ENCODE measurements around the gene CAPN14.
"Not testable (repeated sequence)": the region's sequence is repeated elsewhere in the genome, so short reads cannot be mapped to it uniquely, and the experiment has no call there.

Gene CAPN14

DNA sequence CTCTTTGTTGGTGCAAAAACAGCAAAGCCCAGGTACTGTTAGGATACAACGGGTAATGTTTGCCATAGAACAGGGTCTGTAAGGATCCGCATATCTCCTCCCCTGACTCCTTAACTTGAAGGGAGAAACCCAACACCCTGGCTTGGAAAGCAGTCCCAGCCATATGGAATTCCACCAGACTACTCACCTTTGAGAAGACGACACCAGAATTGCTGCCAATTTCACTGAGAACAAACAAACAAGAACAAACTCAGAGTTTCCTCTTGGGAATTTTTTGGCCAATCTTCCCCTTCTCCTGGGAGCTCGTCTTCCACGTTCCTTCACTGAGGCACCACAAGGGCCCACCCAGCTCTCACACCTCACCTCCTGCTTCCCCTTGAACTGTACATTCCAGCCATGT, 29.2 kb downstream of the CAPN14 start:
- Mint-ChIP-seq H3K4me1 (ENCODE audit: low read depth) (no peaks in the 10 kb centered on the region), H3K36me3 (ENCODE audit: low read depth) (no peaks in the 10 kb centered on the region), H3K4me3 (no peak overlapping the region), H3K27me3 (ENCODE audit: low read depth) (peaks cover 6% of the 10 kb centered on the region), H3K9me3 (no peaks in the 10 kb centered on the region), H3K27ac (no peak overlapping the region)
- DNase-seq (ENCODE audit: low spot score), result no peak

DNA sequence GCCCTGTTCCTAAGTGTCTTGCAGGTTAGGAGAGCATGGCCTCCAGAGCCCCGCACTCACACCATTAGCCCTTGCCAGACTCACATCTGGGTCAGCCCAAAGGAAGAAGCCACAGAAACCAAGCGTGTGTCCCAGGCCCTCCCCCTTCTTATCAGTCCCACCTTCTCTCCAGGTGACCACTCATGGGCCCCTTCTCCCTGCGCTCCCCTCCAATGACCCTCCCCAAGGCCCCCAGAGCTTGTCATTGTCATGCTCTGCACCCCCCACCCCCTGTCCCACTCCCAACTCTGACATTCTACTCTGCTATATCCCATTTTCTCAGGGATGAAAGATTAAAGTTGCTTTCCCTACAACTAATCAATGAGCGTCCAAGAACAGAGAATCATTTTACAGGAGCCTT, 30.1 kb downstream of the CAPN14 start:
- Mint-ChIP-seq H3K4me1 (ENCODE audit: low read depth) (no peaks in the 10 kb centered on the region), H3K36me3 (ENCODE audit: low read depth) (no peaks in the 10 kb centered on the region), H3K9me3 (no peaks in the 10 kb centered on the region), H3K27ac (no peak overlapping the region), H3K27me3 (ENCODE audit: low read depth) (peaks cover 6% of the 10 kb centered on the region), H3K4me3 (no peak overlapping the region)
- DNase-seq (ENCODE audit: low spot score), result no peak

DNA sequence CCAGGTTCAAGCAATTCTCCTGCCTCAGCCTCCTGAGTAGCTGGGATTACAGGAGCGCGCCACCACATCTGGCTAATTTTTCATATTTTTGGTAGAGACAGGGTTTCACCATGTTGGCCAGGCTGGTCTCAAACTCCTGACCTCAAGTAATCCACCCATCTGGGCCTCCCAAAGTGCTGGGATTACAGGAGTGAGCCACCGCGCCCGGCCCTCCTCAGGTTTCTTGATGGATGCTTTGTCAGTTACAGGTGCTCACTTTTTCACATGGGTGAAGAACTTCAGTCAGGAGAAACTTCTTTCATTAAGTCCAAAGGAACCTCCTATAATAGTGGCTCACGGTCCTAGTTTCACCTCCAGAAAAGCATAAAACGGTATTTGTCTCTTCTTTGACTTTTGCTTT, 33.3 kb downstream of the CAPN14 start:
- H3K4me3 Mint-ChIP-seq; DNase-seq (ENCODE audit: low spot score); H3K27ac Mint-ChIP-seq; H3K27me3 Mint-ChIP-seq (ENCODE audit: low read depth); H3K4me1 Mint-ChIP-seq (ENCODE audit: low read depth); H3K36me3 Mint-ChIP-seq (ENCODE audit: low read depth); H3K9me3 Mint-ChIP-seq: not testable (repeated sequence)

DNA sequence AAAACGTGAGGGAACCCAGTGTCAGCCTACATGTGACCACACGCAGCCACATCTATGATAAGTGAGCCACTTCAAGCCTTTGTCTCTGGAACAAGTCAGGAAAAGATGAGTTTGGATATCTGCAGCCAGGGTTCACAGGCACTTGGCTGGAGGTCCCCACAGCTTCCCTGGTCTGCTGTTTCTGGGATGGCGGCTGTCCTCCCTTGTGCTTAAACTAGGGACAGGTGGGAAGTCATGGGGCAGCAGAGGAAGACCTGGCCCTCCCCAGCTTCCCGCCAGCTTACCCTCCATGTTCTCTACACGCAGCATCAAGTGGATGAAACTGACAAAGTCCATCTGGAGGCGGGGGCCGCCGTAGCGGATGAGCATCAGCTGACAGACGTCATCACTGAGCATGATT, 40.6 kb downstream of the CAPN14 start:
- Mint-ChIP-seq H3K36me3 (ENCODE audit: low read depth) (no peaks in the 10 kb centered on the region), H3K9me3 (no peaks in the 10 kb centered on the region), H3K27ac (no peak overlapping the region), H3K4me3 (no peak overlapping the region), H3K4me1 (ENCODE audit: low read depth) (no peaks in the 10 kb centered on the region), H3K27me3 (ENCODE audit: low read depth) (peaks cover 6% of the 10 kb centered on the region)
- no peak for DNase-seq (ENCODE audit: low spot score)

DNA sequence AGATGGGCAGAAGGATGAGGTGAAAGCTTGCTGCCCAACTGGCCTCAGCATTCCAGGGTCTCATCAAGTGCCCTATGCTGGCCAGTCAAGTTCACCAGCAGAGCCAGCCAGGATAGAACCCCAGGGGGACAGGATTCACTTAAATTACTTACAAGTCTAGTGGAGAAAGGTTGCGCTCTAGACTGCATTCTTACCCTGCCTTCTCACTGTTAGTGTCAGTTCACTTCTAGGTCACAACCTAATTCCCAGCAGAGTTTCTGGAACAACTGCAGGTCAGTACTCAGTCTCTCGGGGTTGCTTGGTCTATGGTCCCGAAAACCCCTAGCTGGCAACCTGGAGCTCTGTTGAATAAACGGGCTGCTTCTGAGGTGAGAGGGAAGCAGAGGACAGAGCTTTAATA, 46.2 kb downstream of the CAPN14 start:
- H3K27me3 Mint-ChIP-seq (ENCODE audit: low read depth), result peaks cover 6% of the 10 kb centered on the region
- no peaks in the 10 kb centered on the region for H3K9me3 Mint-ChIP-seq
- no peaks in the 10 kb centered on the region for H3K4me1 Mint-ChIP-seq (ENCODE audit: low read depth)
- H3K36me3 Mint-ChIP-seq (ENCODE audit: low read depth), result no peaks in the 10 kb centered on the region
- DNase-seq (ENCODE audit: low spot score), result no peak
- H3K4me3 Mint-ChIP-seq, result no peak overlapping the region
- H3K27ac Mint-ChIP-seq, result no peak overlapping the region

DNA sequence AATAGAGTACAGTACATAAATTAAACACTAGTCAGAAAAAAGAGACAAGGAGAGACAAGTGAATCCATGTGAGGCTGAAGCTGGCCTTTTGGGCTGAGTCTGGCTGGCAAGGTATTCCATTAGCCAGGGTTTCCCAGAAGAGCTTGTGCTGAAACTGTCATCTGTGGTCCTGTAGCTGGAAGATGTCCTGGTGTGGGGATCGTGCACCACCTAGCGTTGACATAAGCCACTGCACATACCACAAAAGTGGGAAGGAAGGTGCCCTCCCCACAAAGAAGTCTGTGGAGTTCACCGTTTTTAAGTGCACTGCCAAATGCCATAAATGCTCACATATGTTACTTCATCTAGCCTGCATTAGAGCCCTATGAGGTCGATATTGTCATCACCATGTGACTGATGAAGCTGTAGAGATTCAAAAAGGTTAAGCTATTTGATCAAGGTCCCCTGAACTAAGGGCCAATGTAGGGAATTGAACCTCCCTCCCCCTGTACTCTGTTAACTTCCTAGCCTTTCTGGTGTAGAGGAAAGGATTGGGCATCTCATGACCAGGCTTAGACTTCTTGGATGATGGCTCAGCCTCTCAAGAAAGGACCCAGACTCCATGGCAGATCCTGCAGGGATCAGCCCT, 47.1 kb downstream of the CAPN14 start:
- Mint-ChIP-seq H3K4me3 (no peak overlapping the region), H3K9me3 (no peaks in the 10 kb centered on the region), H3K27me3 (ENCODE audit: low read depth) (peaks cover 6% of the 10 kb centered on the region), H3K36me3 (ENCODE audit: low read depth) (no peaks in the 10 kb centered on the region), H3K4me1 (ENCODE audit: low read depth) (peaks cover under 1% of the 10 kb centered on the region), H3K27ac (no peak overlapping the region)
- DNase-seq (ENCODE audit: low spot score), result peak; percentile 32

DNA sequence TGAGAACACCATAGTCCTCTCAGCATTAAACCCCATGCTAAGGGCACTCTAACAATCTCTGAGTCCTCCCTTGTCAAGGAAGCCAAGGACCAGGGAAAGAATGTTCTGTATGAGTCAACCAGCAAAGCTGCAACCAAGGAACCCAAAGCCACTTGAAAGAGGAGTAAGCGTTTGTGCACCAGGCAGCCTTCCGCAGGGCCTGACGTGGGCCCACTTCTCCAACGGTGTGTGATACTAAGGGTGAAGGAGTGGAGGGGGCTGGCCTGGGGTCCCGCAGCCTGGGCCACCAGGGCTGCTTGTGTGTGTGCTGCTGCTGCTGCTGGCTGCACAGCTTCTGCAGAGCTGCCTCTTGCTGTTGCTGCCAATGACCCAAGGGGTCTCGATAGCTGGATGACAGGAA, 49.0 kb downstream of the CAPN14 start:
- Mint-ChIP-seq H3K27ac (no peak overlapping the region), H3K9me3 (no peaks in the 10 kb centered on the region), H3K36me3 (ENCODE audit: low read depth) (no peaks in the 10 kb centered on the region), H3K4me3 (no peak overlapping the region), H3K27me3 (ENCODE audit: low read depth) (peaks cover 13% of the 10 kb centered on the region), H3K4me1 (ENCODE audit: low read depth) (peaks cover 4% of the 10 kb centered on the region)
- no peak for DNase-seq (ENCODE audit: low spot score)

DNA sequence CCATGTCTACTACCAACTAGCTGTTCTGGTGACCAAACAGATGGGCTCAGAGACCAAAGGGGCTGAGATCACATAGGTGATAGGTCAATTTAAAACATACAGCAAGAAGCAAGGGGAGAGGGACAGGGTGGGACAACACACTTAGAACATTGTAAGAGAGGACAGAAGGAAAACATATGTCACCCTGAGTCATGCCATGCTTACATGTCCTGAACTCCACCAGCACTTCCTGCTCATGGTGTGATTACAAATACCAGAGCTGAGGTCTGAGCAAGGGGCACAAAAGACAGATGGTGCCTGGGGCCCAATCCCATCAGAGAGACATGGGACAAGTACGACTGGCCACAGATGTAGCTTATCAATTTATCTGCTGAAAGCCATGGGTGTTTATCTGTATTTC, 50.4 kb downstream of the CAPN14 start:
- no peak overlapping the region for H3K4me3 Mint-ChIP-seq
- H3K36me3 Mint-ChIP-seq (ENCODE audit: low read depth), result no peaks in the 10 kb centered on the region
- no peak overlapping the region for H3K27ac Mint-ChIP-seq
- no peak for DNase-seq (ENCODE audit: low spot score)
- H3K9me3 Mint-ChIP-seq, result no peaks in the 10 kb centered on the region
- peaks cover 4% of the 10 kb centered on the region for H3K4me1 Mint-ChIP-seq (ENCODE audit: low read depth)
- H3K27me3 Mint-ChIP-seq (ENCODE audit: low read depth), result peaks cover 14% of the 10 kb centered on the region

DNA sequence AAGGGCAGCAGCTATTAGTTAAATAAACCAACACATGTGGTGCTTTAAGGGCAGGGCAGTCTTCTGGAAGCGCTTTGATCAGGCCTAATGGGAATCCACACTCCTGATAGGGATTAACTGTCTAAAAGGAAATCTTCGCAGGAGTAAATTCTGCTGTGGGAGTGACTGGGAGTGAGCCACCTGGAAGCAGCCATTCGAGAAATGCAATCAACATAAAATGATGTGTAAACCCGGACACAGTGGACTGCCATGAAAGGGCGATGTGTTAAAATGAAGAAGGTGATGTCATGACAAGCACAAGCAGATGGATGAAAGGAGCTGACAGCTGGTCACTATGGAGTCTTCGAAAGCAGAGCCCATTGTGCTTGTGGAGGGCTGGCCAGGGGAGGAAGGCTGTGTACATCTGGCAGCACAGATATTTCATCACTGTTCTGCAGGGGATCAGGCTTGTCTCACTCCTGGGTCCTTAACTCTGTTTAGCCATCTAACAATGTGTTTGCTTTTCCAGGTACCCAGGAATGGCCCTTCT, 54.2 kb downstream of the CAPN14 start:
- no peaks in the 10 kb centered on the region for H3K36me3 Mint-ChIP-seq (ENCODE audit: low read depth)
- H3K9me3 Mint-ChIP-seq, result no peaks in the 10 kb centered on the region
- peaks cover 4% of the 10 kb centered on the region for H3K4me1 Mint-ChIP-seq (ENCODE audit: low read depth)
- H3K27ac Mint-ChIP-seq, result no peak overlapping the region
- no peak overlapping the region for H3K4me3 Mint-ChIP-seq
- peaks cover 15% of the 10 kb centered on the region for H3K27me3 Mint-ChIP-seq (ENCODE audit: low read depth)
- DNase-seq (ENCODE audit: low spot score), result no peak

DNA sequence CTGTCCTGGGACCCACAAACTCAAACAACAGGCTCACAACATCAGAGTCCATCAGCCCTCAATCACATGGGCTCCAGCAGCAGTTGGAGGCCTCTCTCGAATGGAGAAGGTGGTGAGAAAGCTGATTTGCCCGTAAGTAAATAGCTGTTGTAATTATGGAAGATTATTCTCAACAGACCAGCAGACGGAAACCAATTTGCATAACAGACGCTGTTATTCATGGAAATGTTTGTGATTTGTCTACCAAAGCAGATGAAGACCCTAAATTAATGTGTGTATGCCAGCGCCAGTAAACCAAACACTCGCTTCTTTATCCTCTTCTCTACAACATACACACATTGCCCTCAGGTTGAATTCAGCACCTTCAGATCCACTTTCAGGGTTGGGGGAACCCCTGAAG, 55.7 kb downstream of the CAPN14 start:
- Mint-ChIP-seq H3K4me3 (no peak overlapping the region), H3K9me3 (no peaks in the 10 kb centered on the region), H3K27me3 (ENCODE audit: low read depth) (peaks cover 20% of the 10 kb centered on the region), H3K36me3 (ENCODE audit: low read depth) (no peaks in the 10 kb centered on the region), H3K4me1 (ENCODE audit: low read depth) (peaks cover 4% of the 10 kb centered on the region), H3K27ac (no peak overlapping the region)
- DNase-seq (ENCODE audit: low spot score), result no peak

DNA sequence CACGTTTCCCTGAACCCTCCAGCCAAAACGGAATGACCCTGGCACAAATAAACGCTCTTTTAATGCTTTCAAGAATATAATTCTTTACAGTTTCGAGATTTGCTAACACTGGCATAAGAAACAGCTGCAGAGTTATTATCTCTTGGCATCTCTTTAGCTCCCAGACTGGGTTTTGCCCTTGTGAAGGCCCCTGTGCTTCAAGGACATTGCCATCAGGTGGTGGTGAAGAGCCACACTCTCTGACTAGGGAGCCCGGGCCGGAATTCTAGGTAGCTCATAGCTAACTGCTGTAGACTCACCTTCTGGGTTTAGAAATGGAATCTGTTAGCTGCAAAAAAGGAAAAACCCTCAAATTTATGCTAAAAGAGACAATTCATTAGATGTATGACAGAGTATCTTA, 65.8 kb downstream of the CAPN14 start:
- Mint-ChIP-seq H3K4me3 (no peak overlapping the region), H3K9me3 (no peaks in the 10 kb centered on the region), H3K36me3 (ENCODE audit: low read depth) (no peaks in the 10 kb centered on the region), H3K27me3 (ENCODE audit: low read depth) (peaks cover 25% of the 10 kb centered on the region), H3K4me1 (ENCODE audit: low read depth) (no peaks in the 10 kb centered on the region), H3K27ac (no peak overlapping the region)
- no peak for DNase-seq (ENCODE audit: low spot score)

DNA sequence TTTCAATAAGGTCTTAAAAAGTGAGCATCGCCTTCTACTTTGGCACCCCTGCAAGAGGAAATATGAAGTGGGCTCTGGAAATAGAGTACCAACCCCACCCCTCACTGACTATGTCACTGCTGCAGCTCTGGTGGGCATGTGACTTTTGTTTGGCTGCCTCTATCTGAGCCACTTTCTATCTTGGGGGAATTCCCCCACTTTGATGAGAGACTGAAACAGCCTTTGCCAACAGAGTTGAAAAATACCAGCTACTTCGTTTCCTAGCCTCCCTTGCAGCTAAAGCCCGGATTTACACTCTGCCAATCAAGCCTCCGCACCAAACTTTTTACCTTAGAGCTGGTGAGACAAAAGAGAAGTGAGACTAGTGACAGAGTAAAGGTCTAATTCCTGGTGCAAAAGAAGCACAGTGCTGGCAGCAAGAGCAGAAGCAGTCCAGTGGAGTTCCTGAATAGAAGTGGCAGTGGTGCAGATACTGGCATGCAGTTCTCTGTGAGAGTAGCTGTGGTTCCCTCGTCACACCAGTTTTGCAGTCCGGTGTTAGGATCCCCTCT, 67.1 kb downstream of the CAPN14 start:
- H3K27ac Mint-ChIP-seq, result no peak overlapping the region

DNA sequence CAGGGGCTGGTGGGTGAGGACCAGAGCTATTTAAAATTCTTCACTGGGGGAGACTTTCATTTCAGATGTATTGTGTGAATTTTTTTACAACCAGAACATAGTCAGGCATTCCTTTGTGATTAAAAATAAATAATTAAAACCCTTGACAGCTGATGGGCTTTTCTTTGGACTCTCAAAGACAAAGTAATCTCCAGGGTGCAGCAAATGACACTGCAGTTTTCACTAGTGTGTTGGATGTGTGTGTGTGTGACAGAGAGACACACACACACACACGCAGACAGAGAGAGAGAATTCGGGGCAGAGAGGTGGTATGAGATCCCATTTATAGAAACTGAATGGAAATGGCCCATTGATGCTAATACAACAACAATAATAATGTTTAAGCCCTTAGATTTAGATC, 68.8 kb downstream of the CAPN14 start:
- H3K36me3 Mint-ChIP-seq (ENCODE audit: low read depth), result no peaks in the 10 kb centered on the region
- no peak for DNase-seq (ENCODE audit: low spot score)
- H3K27me3 Mint-ChIP-seq (ENCODE audit: low read depth), result peaks cover 25% of the 10 kb centered on the region
- no peak overlapping the region for H3K27ac Mint-ChIP-seq
- no peaks in the 10 kb centered on the region for H3K9me3 Mint-ChIP-seq
- H3K4me3 Mint-ChIP-seq, result no peak overlapping the region
- no peaks in the 10 kb centered on the region for H3K4me1 Mint-ChIP-seq (ENCODE audit: low read depth)

More for the DNA sequence above, 67.1 kb downstream of the CAPN14 start:
- Mint-ChIP-seq H3K4me1 (ENCODE audit: low read depth) (no peaks in the 10 kb centered on the region), H3K27me3 (ENCODE audit: low read depth) (peaks cover 28% of the 10 kb centered on the region), H3K4me3 (no peak overlapping the region), H3K9me3 (no peaks in the 10 kb centered on the region), H3K36me3 (ENCODE audit: low read depth) (no peaks in the 10 kb centered on the region)
- DNase-seq (ENCODE audit: low spot score), result no peak

DNA sequence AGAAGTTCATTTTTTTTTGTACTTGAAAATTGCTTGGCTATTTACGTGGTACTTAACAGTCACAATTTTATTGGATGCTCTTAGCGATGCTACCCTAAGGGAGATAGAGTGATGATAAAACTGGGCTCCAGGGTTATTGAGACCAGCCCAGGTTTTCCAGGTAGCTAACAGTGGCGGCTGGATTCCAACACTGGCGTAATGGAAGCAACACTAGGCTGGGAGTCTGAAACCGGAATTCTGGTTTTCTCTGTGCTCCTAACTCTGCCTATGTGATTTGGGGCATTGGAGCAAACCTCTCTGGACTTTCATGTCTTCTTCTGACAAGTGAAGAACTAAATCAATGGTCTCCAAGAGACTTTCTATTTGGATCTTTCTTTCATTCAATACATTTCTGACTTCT, 69.7 kb downstream of the CAPN14 start:
- H3K4me3 Mint-ChIP-seq, result no peak overlapping the region
- H3K4me1 Mint-ChIP-seq (ENCODE audit: low read depth), result no peaks in the 10 kb centered on the region
- H3K36me3 Mint-ChIP-seq (ENCODE audit: low read depth), result no peaks in the 10 kb centered on the region
- no peak overlapping the region for H3K27ac Mint-ChIP-seq
- DNase-seq (ENCODE audit: low spot score), result no peak
- H3K27me3 Mint-ChIP-seq (ENCODE audit: low read depth), result peaks cover 23% of the 10 kb centered on the region
- H3K9me3 Mint-ChIP-seq, result no peaks in the 10 kb centered on the region

DNA sequence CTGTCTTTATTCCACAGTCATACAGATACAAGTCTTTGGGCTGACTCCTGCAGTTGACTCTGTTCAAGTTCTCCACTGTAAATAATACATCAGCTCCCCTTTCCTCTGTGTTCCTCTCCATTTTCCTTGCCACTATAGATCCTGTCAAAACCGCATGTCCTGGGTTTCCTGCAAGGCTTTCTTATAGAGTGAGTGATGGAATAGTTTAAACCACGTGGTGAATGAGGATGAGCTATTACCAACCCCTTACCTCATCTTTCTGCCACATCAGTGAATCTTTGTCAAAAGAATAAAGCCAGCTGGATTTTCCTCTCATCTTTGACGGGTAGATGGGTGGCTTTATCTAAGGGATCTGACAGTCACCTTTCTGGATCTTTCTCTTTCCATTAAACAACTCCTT, 75.2 kb downstream of the CAPN14 start:
- Mint-ChIP-seq H3K4me1 (ENCODE audit: low read depth) (peaks cover under 1% of the 10 kb centered on the region), H3K4me3 (no peak overlapping the region), H3K36me3 (ENCODE audit: low read depth) (no peaks in the 10 kb centered on the region), H3K27ac (no peak overlapping the region), H3K27me3 (ENCODE audit: low read depth) (peaks cover 33% of the 10 kb centered on the region), H3K9me3 (no peaks in the 10 kb centered on the region)
- no peak for DNase-seq (ENCODE audit: low spot score)

All from T-helper 2 cell treated with Interferon-gamma antibody and Interleukin-4, amounts not matched to agents 5 μg/mL and 100 μg/mL, for 36 hours (primary cell).